Fibroblast of skin of left biceps (primary cell): ENCODE results near the gene FNDC10.

Experiments
- DNase-seq, 2 experiments: peaks; one replicate each; pipeline ENCODE4 v3.0.0-alpha.2; 2013; ENCODE audit warnings: low read depth in 2 of 2

Gene FNDC10

GRCh38 chr1:1616045-1616790 is 16.3 kb upstream of the FNDC10 start:
- no peak for DNase-seq

GRCh38 chr1:1615256-1616044 is 15.5 kb upstream of the FNDC10 start, which contains the start of gene MIB2:
MIB2 (plus strand) TSS chr1:1615500; CDS start chr1:1623453, 7,953 bp downstream.
- DNase-seq, result peak; percentile 82 to 87

- no peak for DNase-seq
Observed at GRCh38 chr1:1614954-1615255, 15.0 kb upstream of the FNDC10 start.

GRCh38 chr1:1614204-1614953 is 14.4 kb upstream of the FNDC10 start:
- DNase-seq, result peak; percentile 12 to 16

- no peak for DNase-seq
Observed at GRCh38 chr1:1613509-1614082, 13.7 kb upstream of the FNDC10 start.

GRCh38 chr1:1612104-1612400 is 12.1 kb upstream of the FNDC10 start:
- no peak for DNase-seq

GRCh38 chr1:1610796-1611195 is 10.9 kb upstream of the FNDC10 start:
- no peak for DNase-seq

DNA sequence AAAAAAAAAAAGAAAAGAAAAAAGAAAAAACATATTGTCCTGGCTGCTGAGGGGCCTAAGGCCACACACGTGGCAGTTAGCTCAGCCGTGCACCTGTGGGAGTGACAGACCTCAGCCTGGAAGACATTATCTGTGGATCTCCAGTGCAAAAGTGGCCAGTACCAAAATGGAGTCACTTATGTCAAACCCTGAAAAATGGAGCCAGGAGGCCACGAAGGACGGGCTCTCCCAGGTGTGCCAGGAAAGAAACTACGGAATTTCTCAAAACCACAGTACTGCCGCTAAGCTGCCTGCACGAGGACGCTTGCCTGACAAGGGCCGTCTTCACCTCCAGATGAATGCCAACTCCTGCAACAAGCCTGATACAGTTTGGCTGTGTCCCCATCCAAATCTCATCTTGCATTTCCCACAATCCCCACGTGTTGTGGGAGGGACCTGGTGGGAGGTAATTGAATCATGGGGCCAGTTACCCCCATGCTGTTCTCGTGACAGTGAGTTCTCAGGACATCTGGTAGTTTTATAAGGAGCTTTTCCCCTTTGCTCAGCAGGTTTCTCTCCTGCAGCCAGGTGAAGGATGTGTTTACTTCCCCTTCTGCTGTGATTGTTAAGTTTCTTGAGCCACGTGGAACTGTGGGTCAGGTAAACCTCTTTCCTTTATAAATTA is 10.0 kb upstream of the FNDC10 start:
- no peak for DNase-seq

DNA sequence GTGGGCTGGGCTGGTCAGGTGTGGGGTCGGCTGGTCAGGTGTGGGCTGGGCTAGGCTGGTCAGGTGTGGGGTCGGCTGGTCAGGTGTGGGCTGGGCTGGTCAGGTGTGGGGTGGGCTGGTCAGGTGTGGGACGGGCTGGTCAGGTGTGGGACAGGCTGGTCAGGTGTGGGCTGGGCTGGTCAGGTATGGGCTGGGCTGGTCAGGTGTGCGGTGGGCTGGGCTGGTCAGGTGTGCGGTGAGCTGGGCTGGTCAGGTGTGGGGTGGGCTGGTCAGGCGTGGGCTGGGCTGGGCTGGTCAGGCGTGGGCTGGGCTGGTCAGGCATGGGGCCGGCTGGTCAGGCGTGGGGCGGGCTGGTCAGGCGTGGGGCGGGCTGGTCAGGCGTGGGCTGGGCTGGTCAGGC is 6.3 kb upstream of the FNDC10 start:
- DNase-seq, result no peak

DNA sequence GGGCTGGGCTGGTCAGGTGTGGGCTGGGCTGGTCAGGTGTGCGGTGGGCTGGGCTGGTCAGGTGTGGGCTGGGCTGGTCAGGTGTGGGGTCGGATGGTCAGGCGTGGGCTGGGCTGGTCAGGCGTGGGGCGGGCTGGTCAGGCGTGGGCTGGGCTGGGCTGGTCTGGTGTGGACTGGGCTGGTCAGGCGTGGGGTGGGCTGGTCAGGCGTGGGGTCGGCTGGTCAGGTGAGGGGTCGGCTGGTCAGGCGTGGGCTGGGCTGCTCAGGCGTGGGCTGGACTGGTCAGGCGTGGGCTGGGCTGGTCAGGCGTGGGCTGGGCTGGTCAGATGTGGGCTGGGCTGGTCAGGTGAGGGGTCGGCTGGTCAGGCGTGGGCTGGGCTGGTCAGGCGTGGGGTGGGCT is 5.8 kb upstream of the FNDC10 start:
- DNase-seq, result no peak

GRCh38 chr1:1605034-1605591 is 5.2 kb upstream of the FNDC10 start:
- no peak for DNase-seq

DNA sequence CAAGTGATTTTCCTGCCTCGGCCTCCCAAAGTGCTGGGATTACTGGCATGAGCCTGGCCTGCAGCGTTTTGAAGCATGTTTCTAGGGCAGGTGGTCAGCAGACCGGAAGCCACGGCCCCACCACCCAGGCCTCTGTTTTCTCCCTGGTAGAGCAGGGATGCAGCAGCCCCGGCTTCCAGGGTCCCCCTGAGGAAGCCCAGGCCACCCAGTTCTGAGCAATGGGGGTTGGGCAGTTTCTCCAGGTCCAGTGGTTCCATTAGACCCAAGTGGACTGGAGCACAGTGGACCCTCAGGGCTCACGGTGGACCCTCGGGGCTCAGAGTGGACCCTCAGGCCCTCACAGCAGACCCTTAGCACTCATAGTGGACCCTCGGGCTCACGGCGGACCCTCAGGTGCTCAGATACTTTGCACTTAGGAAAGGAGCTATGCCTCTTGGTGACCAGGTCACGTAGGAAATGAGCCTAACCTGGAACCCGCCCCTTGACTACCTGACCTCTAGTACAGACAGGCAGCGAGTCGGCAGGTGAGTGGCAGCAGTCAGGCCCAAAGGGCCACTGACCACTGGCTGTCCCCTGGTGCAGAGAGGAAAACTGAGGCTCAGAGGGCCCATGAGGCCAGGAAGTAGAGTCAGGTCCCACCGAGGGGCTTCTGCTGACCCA is 4.6 kb upstream of the FNDC10 start:
- no peak for DNase-seq

- DNase-seq, result no peak
Observed at GRCh38 chr1:1603671-1604373, 3.9 kb upstream of the FNDC10 start.

GRCh38 chr1:1602968-1603506 is 3.1 kb upstream of the FNDC10 start:
- DNase-seq, result no peak

GRCh38 chr1:1602304-1602967 is 2.5 kb upstream of the FNDC10 start:
- DNase-seq, result no peak

DNA sequence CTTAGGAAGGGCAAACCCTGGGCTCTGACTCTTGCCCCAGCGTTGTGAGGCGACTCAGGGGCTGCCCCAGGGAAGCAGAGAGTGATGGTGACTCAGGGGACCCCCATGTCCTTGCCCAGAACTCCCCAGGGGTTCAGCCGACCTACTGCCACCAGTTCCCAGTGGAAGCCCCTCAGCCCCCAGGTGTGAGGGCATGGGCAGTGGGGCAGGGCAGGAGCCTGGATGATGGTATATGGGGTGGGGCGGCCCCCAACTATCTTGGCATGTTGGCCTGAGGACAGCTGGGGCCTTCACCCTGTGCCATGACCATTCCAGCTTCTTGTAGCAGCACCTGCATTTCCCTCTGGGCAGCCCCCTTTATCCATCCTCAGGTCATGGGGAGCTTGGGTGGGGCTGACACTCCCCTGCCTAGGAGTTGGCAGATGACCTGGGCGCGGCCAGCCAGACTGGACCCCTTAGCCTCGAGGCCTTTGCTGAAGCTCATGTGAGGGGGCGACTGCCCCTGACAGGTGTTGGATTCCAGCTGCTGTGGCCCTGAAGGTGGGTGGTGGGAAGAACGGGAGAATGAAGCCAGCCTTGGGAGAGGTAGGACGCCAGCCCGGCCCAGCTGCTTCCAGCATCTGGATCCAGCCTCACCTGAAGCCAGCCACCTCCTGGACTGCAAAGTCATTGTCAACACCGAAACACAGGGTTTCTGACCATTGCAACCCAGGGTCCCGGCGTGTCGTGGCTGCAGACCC is 1.8 kb upstream of the FNDC10 start:
- no peak for DNase-seq

GRCh38 chr1:1600861-1601563 is 1.1 kb upstream of the FNDC10 start:
- no peak for DNase-seq
